Stimulated activated CD8-positive, alpha-beta memory T cell treated with anti-CD3 and anti-CD28 coated beads, Interleukin-7, amount 100 ng/mL, for 48 hours (primary cell): Measurements from ENCODE around the gene PRKCI.
"Not testable (repeated sequence)": the region's sequence is repeated elsewhere in the genome, so short reads cannot be mapped to it uniquely, and the experiment has no call there.

Experiments
- DNase-seq, 2 donors: peaks; one replicate each; pipeline ENCODE4 v3.0.0-alpha.2; 2020; ENCODE audit warnings: low read depth in 1 of 2; ENCODE audit errors: extremely low read depth in 1 of 2

The PRKCI gene

DNA sequence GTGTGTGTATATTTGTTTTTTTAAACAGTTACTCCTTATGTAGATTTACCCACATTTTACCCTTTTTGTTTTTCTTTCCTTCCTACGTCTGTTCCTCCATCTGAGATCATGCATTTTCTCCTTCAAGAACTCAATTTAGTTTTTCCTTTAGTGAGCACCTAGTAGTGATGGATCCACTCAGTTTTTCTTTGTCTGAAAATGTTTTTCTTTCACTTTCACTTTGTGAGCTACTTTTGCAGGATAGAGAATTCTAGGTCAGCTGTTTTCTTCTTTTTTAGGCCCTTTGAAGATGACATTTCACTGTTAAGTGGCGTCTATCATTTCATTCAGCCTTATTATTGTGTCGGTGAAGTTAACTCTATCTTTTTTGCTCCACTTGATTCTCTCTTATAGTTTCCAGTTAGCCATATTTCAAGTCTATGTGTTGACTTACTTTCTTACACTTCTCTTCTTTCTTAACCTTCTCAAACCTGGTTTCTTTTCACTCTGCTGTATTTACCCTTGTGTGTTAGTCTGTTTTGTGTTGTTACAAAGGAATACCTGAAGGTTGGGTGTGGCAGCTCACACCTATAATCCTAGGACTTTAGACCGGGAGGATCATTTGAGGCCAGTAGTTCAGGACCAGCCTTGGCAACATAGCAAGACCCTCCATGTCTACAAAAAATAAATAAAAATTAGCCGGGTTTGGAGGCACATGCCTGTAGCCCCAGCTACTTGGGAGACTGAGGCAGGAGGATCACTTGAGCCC lies 55.8 kb downstream of the PRKCI start:
- no peak for DNase-seq

DNA sequence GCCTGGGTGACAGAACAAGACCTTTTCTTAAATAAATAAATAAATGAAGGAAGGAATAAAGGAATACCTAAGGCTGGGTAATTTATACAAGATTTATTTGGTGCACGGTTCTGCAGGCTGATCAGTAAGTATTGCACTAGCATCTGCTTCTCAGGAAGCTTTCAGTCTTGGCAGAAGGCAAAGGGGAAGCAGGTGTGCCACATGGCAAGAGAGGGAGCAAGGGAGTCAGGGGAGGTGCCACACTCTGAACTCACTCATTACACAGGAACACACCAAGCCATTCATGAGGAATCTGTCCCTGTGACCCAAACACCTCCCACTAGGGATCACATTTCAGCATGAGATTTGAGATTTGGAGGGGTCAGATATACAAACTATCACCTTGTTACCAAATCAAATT lies 56.4 kb downstream of the PRKCI start:
- no peak for DNase-seq

DNA sequence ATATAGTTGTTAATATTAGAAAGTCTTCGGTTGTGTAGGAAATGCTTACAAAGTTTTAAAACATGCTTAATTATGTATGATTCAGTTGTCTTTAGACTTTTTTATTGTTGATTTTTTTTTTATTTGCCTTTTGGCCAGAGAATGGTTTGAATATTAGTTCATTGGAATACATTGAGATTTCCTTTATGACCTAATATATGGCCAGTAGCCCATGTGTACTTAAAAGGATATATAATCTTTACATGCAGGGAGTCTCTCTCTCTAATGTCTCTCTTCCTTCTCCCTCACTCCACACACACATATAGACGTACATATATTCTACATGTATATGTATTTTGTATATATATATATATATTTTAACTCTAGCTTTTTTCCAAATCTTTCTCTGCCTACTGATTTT lies 68.0 kb downstream of the PRKCI start:
- no peak for DNase-seq

DNA sequence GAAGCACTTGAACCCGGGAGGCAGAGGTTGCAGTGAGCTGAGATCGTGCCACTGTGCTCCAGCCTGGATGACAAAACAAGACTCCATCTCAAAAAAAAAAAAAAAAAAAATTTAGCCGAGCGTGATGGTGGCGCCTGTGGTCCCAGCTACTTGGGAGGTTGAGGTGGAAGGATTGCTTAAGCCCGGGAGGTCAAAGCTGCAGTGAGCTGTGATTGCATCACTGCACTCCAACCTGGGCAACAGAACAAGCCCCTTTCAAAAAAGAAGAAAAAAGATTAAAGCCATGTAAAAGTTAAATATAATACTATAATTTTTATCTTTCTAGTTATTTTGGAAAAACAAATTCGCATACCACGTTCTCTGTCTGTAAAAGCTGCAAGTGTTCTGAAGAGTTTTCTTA lies 73.4 kb downstream of the PRKCI start:
- DNase-seq = no peak

DNA sequence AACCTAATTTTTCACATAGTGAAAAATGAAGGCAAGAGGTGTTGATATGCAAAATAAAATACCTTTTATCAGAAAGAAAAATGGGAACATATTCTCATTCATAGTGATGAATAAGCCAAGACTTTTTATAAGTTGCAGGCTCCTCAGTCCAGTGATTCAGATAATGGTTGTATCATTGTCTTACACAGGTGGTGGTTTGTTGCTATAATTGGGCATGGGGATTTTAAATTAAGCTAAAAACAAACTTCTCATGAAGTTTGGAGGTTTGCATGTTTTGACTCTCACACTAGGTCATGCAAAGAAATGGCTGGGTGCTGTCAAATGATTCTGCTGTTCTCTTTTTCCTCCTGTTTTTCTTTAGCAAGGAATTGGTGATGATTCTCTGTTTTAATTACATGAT lies 74.5 kb downstream of the PRKCI start:
- no peak for DNase-seq

DNA sequence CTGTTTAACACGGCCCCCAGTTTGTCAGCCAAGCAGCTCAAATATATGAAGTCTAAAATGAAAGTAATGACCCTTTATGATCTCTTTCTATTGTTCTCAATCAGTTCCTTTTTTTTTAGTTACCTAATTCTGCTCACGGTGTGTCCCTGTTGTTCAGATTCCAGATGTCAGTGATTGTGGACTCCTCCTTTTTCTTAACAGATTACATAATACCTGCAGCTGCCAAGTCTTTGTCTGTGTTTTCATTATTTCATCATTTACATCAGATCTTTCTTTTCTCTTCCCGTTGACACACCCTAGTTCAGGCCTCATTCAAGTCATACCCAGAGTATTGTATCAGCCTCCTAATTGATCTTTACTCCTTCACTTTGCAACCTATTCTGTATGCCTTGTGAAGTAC lies 79.2 kb downstream of the PRKCI start:
- no peak for DNase-seq

DNA sequence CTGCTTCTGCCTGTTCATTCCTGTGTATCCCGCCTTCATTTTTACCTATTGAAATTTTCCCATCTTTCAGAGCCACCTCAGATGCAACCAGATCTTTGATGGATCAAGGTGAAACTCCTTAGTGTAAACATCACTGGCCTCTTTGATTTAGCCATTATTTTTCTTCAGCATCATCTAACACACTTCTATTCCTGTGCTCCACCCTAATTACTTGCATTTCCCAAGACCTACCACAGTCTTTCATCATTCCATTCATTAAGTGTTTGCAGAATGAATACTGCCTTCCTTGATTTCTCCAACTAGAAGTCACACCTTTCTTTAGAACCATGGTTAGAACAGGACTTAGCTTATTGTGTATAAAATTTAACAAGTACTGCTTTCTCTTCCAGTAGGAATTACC lies 79.8 kb downstream of the PRKCI start:
- DNase-seq = no peak

DNA sequence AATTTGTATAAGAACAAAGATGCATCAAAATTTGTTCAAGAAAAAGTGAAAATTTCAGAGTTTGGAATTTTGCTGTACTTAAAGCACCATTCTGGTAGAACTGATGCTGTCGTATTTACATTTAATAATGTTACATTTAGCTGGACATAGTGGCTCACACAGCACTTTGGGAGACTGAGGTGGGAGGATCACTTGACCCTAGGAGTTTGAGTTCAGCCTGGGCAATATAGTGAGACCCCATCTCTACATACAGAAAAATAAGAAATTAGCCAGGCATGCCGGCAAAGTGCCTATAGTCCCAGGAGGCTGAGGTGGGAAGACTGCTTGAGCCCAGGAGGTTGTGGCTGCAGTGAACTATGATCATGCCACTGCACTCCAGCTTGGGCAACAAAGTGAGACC lies 83.8 kb downstream of the PRKCI start:
- no peak for DNase-seq

DNA sequence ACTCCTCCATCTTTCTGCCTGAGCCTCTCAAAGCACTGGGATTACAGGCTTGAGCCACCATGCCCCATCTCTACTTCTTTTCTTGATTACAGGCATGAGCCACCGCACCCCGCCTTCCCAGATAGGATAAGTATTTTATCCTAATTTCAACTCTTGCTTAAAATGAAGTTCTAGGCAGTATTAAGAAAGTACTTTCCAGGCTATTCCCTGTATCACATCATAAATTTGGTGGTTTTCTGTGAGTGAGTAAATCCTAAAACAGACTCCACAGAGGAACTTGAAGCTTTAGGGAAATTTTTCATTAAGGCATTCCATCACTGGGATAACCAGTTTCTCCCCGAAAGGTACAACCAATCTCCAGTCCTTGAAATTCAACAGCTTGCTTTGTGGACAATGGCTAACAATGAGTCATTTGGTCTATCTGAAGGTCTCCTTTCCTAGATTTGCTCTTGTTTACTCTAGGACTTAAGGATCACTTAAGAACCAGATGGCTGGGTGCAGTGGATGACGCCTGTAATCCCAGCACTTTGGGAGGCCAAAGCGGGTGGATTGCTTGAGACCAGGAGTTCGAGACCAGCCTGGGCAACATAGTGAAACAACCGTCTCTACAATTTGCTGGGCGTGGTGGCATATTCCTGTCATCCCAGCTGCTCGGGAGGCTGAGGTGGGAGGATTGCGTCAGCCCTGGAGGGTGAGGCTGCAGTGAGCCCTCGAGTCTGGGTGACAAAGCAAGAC lies 85.6 kb downstream of the PRKCI start:
- DNase-seq = no peak

DNA sequence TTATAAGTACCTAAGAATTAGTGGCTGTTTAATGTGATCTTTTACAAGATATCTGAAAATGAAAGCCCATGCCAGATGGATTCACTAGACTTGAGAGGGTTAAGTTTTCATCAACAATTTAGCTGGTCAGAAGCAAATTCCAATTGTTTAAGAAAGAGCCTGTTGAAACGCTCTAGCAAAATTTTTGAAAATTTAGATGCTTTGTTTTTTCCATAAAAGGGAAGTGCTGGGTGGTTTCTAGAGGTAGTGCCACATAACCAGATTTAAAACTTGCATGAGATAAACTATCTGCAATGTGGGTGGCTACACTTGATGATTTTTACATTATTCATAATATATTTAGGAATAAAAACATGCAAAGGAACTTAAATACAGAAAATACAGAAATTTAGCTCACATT lies 86.8 kb downstream of the PRKCI start:
- DNase-seq = no peak

DNA sequence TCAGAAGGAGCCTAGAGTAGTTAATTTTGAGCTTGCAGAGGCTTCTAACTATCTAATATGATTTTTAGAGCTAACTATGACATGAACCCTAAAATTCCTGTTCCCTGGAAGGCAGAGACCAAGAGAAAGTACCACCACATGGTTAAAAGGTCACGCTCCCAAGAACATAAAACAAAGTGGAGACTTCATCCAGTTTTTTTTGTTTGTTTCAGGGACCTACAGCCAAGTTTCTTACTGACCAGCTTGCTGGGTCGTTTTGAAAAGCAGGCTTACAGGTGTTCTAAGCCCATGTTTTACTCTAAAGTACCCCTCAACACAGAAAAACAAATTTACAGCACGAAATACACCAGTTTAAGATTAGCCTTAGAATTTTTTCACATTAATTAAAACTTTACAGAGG lies 95.7 kb downstream of the PRKCI start:
- DNase-seq = no peak

DNA sequence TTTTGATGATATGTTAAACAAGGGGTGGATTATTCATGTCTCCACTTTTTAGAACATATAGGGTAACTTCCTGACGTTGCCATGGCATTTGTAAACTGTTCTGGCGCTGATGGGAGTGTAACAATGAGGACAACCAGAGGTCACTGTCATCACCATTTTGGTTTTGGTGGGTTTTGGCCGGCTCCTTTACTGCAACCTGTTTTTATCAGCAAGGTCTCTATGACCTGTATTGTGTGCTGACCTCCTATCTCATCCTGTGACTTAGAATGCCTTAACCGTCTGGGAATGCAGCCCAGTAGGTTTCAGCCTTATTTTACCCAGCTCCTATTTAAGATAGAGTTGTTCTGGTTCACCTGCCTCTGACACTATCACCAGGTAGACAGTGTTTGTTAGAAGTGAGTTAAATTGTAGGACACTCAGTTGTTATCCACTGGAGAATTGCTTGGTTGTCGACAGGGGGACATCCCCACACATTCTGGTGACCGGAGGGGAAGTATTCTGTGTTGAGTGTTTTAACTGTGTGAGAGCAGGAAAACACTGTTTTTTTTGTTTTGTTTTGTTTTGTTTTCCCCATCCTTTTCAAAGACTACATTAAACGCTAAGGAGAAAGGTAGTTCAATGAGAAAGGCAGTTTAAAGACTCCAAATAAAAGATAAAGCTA lies 98.4 kb downstream of the PRKCI start:
- no peak for DNase-seq

DNA sequence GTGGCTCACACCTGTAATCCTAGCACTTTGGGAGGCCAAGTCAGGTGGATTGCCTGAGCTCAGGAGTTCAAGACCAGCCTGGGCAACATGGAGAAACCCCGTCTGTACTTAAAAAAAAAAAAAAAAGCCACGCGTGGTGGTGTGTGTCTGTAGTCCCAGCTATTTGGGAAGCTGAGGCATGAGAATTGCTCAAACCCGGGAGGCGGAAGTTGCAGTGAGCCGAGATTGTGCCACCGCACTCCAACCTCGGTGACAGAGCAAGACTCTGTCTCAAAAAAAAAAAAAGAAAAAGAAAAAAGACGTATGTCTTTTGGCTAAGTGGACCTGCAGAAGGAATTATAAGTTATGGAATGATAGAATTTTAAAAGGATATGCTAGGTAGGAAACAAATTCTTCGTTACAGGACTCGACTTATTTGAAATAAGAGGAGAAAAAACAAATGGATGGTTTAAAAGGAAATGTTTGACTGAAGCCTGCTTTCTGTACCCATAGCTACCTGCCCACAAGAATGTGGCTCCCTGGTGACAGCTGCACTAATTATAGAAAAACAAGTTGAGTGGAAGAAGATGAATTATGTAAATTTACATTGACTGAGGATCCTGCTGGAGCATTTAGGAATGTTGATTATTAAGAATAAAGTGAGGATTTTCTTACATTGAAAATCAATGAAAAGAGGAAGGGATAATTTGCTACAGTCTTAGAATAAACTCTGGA lies 99.3 kb downstream of the PRKCI start:
- DNase-seq = no peak

DNA sequence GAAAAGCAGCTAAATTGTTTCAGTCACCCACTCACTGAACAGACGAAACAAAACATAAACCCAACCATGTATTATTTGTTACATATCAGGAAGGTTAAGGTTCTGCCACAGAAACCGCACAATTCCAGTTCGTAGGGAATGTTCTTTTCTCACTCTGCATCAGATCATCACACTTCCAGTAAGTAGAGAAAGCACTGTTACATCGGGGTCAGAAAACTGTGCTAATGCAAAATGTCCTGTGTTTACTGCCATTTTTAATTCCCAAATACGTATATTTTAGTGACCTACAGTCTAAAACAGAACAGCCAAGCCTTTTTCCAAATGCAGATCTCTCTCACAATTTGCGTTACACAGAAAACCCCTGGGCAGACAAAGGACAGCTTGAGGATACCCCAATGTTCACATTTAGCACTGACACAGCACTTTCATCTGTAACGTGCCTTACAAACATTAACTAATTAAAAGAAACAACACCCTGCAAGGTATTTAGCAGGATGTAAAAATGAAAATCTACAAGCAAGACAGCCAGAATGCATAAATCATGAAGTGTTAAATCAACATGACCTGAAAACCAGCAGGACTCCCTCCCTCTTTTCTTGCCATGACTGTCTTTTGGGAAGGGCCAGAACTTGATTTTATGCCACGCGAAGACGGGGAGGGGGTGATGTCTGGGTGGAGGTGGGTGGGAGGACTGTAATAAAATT lies 100.5 kb downstream of the PRKCI start:
- DNase-seq = no peak

DNA sequence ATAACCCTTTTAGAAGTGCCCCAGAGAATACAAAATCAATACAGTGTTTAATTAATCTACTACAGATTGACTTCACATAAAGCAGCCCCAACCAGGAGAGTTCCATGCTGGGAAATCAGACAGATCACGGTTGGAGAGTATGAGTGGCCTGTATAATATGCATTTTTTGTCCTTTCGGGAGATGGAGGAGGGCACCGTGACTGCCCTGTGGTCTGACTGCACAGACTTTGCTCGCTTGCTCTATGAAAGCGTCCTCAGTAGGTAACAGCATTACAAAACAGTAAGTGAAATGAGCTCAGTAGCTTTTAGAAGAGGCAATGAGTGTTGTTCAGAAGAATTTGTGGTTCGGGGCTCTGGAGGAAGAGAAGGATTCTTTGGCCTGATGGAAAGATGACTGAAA lies 101.1 kb downstream of the PRKCI start:
- no peak for DNase-seq

DNA sequence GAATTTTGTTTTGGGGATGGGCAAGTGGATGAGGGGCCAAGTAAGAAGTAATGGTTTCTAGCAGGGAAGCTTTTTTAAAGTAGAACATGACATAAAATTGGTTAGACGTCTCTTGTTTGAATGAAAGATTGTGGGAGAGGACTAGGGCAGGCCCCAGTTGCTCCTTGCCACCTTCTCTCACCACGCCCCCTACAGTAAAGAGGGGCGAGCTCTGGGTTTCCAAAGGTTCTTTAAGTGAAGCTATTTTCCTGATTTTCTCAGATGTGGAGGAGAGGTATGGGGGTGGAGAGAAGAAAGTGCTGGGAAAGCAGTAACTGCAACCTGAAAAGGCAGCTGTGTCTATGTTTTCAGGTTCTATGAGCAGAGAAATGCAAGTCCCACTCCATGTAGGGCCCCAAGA lies 102.7 kb downstream of the PRKCI start:
- DNase-seq = no peak

DNA sequence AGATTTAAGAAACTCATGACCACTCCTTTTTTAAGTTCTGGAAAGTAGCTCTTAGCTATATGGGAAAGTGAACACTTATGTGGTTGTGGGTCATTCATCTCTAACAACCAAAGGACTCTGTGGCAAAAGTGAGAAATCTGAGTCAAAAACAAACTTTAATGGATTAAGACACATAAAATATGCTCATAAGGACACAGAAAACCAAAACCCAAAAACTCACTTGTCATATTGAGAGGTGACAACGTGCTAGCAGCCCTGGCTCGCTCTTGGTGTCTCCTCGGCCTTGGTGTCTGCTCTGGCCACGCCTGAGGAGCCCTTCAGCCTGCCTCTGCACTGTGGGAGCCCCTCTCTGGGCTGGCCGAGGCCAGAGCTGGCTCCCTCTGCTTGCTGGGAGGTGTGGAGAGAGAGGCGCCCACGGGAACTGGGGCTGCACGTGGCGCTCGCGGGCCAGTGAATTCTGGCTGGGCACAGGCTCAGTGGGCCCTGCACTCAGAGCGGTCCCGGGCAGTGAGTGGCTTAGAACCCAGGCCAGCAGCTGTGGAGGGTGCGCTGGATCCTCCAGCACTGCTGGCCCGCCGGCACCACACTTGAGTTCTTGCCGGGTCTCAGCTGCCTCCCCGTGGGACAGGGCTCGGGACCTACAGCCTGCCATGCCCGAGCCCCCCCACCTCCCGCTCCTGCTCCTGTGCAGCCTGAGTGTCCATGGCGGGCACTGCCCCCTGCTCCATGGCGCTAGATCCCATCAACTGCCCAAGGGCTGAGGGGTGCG lies 105.0 kb downstream of the PRKCI start:
- DNase-seq = no peak

DNA sequence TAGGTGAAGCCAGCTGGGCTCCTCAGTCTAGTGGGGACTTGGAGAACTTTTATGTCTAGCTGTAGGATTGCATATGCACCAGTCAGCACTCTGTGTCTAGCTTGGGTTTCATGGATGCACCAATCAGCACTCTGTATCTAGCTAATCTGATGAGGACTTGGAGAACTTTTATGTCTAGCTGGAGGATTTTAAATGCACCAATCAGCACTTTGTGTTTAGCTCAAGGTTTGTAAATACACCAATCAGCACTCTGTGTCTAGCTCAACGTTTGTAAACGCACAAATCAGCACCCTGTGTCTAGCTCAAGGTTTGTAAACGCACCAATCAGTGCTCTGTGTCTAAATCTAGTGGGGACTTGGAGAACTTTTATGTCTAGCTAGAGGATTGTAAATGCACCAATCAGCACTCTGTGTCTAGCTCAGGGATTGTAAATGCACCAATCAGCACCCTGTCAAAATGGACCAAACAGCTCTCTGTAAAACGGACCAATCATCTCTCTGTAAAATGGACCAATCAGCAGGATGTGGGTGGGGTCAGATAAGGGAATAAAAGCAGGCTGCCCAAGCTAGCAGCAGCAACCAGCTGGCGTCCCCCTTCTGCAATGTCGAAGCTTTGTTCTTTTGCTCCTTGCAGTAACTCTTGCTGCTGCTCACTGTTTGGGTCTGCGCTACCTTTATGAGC lies 105.8 kb downstream of the PRKCI start:
- DNase-seq = not testable (repeated sequence)

DNA sequence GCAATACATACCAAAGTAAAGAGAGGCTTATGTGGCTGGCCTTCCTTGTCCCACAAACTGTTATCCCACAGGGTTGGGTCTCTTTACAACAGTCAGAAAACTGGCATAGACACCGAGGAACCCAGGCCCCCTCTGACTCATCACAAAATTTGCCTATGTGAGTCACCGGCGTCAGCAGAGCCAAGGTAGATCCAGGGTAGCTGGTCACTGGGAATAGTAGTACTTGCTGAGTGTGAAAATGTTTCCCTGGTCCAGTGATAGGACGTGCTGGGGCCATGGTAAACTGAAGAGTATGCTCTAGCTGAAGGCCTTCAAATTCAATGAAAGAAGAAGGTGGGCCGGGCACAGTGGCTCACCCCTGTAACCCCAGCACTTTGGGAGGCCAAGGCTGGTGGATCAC lies 108.1 kb downstream of the PRKCI start:
- no peak for DNase-seq

DNA sequence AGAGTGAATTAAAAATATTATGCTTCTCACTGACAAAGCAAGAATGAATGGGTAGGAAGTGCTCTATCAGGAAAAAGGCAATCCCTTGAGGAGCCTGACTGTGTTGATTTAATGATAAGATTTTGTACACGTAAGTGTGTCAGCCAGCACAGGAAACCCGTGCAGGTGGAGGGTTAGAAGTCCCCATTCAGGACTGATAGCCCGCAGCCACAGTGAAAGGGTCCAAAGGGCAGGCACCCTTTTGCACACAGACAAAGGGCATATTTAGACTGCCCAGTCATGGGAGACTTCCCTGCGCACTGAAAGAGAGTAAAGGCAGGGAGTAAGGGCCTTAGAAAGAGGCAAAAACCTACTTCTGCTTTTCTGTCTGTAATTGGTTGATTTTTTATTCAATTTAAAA lies 108.9 kb downstream of the PRKCI start:
- no peak for DNase-seq
